BJ (cell line): ENCODE results near the gene PIH1D1. TPM values are rescaled to one million over a fixed set of nuclear protein-coding genes. Genes with fewer than 3 reads are reported as not detected.
"Not testable (repeated sequence)": the region's sequence is repeated elsewhere in the genome, so short reads cannot be mapped to it uniquely, and the experiment has no call there.

ENCODE experiments used
- CTCF ChIA-PET: fragments of 350-600 bp; formaldehyde crosslinking; extraction: SDS; loops from one replicate; lab custom pipeline; 2021; ENCODE audit warnings: antibody characterized with exemption, inconsistent platforms; lab: Yijun Ruan, JAX
- POLR2A ChIA-PET: fragments of 300-600 bp; sonication (Branson Sonifier 250); formaldehyde crosslinking; extraction: SDS; loops from one replicate; lab custom pipeline; 2021; ENCODE audit warnings: antibody characterized with exemption; lab: Charles Lee
- DNase-seq: peaks from one replicate; pipeline ENCODE4 v3.0.0-alpha.2; 2011; ENCODE audit warnings: low read depth
- H3K27me3 ChIP-seq: 2 replicates; pipeline ENCODE4 v1.6.0; 2011; ENCODE audit warnings: low read length; ENCODE audit not compliant: control insufficient read depth, insufficient read depth
- H3K36me3 ChIP-seq: 2 replicates; pipeline ENCODE4 v1.5.1; 2011; ENCODE audit warnings: low read length; ENCODE audit not compliant: control insufficient read depth, insufficient read depth
- H3K4me3 ChIP-seq: 2 replicates; pipeline ENCODE4 v1.5.1; 2011; ENCODE audit warnings: low read depth, mild to moderate bottlenecking, control low read depth, low read length
- CTCF ChIP-seq: IDR thresholded peaks from 2 replicates; pipeline ENCODE4 v1.5.1; 2011; ENCODE audit warnings: low read depth, mild to moderate bottlenecking, control low read depth, inconsistent platforms, low read length, moderate library complexity; ENCODE audit not compliant: insufficient read depth
- polyA plus RNA-seq: library from polyadenylated mRNA; depleted of rRNA; stranded (reverse); fragments of >200 nt; gene quantifications from 2 replicates; pipeline ENCODE4 v1.2.3, GENCODE V29; 2011

PIH1D1 gene
- polyA plus RNA-seq, 1 experiment = 75.8 TPM

GRCh38 chr19:49474542-49474924 lies 22.9 kb upstream of the PIH1D1 start:
- no peak for TF ChIP-seq CTCF
- Histone ChIP-seq H3K4me3 (peak overlapping the region; percentile 80), H3K36me3 (no peaks in the 10 kb centered on the region; the same call in 1 of the 2 replicates), H3K27me3 (no peaks in the 10 kb centered on the region)
- CTCF ChIA-PET = interaction anchor here (1.3 to 2.4 kb wide), 3 partner anchors 22 to 96 kb away, joined by 6 to 16 read pairs (median 9); partner anchors contain the start of genes ALDH16A1 and PIH1D1
- DNase-seq = no peak
- POLR2A ChIA-PET = no interaction called here

- ChIA-PET POLR2A (interaction anchor here (0.6 kb wide), 1 partner anchor 397 kb away, joined by 3 read pairs; no protein-coding TSS in a partner anchor), CTCF (interaction anchor here (0.7 to 2.4 kb wide), 15 partner anchors 9 to 198 kb away, joined by 3 to 20 read pairs (median 6); partner anchors contain the start of genes ALDH16A1, NOSIP, PIH1D1 and PRRG2)
- H3K4me3 ChIP-seq = peak within 1 kb of the TSS; percentile 80
- H3K27me3 ChIP-seq = no peaks in the 10 kb centered on the region
- no peaks in the 10 kb centered on the region; the same call in 1 of the 2 replicates for H3K36me3 ChIP-seq
- TF ChIP-seq CTCF = peak; percentile 98
- DNase-seq = no peak
These were observed 22.4 kb upstream of the PIH1D1 start, which contains the start of gene FLT3LG for GRCh38 chr19:49473868-49474541. TSS of gene FLT3LG (plus strand) at chr19:49474215. CDS start at chr19:49474640, 425 bp downstream.

GRCh38 chr19:49473501-49473867 lies 21.9 kb upstream of the PIH1D1 start:
- CTCF ChIA-PET = interaction anchor here (0.7 to 2.4 kb wide), 15 partner anchors 8 to 199 kb away, joined by 3 to 20 read pairs (median 6); partner anchors contain the start of genes ALDH16A1, NOSIP, PIH1D1 and PRRG2
- POLR2A ChIA-PET = interaction anchor here (0.6 kb wide), 1 partner anchor 397 kb away, joined by 3 read pairs; no protein-coding TSS in a partner anchor
- H3K27me3 ChIP-seq, H3K36me3 ChIP-seq, DNase-seq: not testable (repeated sequence)
- peak overlapping the region; percentile 80 for H3K4me3 ChIP-seq

GRCh38 chr19:49472936-49473335 lies 21.3 kb upstream of the PIH1D1 start:
- ChIA-PET CTCF (interaction anchor here (0.5 to 2.4 kb wide), 9 partner anchors 14 to 199 kb away, joined by 3 to 20 read pairs (median 9); partner anchors contain the start of genes ALDH16A1 and PIH1D1), POLR2A (no interaction called here)
- TF ChIP-seq CTCF = no peak
- H3K4me3 ChIP-seq = no peak overlapping the region
- no peak for DNase-seq
- H3K36me3 ChIP-seq = no peaks in the 10 kb centered on the region; the same call in 1 of the 2 replicates
- no peaks in the 10 kb centered on the region for H3K27me3 ChIP-seq

- no peaks in the 10 kb centered on the region for H3K27me3 ChIP-seq
- DNase-seq = no peak
- TF ChIP-seq CTCF = no peak
- peaks cover 3% of the 10 kb centered on the region for H3K36me3 ChIP-seq
- no peak overlapping the region for H3K4me3 ChIP-seq
- POLR2A ChIA-PET = no interaction called here
- CTCF ChIA-PET = interaction anchor here (0.7 to 2.1 kb wide), 3 partner anchors 12 to 100 kb away, joined by 3 to 7 read pairs (median 7); no protein-coding TSS in a partner anchor
These were observed 19.0 kb upstream of the PIH1D1 start for GRCh38 chr19:49470615-49470978.
